Measurements from ENCODE around the gene C1orf116.
"Not testable (repeated sequence)": the region's sequence is repeated elsewhere in the genome, so short reads cannot be mapped to it uniquely, and the experiment has no call there.

C1orf116 gene

DNA sequence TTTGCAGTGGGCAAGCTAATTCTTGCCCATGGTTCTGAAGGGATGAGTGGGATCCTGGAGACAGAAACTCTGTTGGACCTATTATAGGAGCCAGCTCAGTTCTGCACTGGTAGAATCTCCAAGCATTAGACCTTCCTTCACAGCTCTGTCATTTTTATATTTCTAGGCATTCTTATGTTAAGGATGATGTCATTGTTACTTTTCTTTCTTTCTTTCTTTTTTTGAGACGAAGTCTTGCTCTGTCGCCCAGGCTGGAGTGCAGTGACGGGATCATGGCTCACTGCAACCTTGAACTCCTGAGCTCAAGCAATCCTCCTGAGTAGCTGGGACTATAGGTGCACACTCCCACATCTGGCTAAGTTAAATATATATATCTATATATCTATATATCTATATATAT, 28.0 kb upstream of the C1orf116 start:
- no peak for DNase-seq (ENCODE audit: insufficient read length, low spot score)
- no peak for FAIRE-seq

GRCh38 chr1:207059881-207060280, 27.3 kb upstream of the C1orf116 start:
- DNase-seq (ENCODE audit: insufficient read length, low spot score) = no peak
- no peak for FAIRE-seq

DNA sequence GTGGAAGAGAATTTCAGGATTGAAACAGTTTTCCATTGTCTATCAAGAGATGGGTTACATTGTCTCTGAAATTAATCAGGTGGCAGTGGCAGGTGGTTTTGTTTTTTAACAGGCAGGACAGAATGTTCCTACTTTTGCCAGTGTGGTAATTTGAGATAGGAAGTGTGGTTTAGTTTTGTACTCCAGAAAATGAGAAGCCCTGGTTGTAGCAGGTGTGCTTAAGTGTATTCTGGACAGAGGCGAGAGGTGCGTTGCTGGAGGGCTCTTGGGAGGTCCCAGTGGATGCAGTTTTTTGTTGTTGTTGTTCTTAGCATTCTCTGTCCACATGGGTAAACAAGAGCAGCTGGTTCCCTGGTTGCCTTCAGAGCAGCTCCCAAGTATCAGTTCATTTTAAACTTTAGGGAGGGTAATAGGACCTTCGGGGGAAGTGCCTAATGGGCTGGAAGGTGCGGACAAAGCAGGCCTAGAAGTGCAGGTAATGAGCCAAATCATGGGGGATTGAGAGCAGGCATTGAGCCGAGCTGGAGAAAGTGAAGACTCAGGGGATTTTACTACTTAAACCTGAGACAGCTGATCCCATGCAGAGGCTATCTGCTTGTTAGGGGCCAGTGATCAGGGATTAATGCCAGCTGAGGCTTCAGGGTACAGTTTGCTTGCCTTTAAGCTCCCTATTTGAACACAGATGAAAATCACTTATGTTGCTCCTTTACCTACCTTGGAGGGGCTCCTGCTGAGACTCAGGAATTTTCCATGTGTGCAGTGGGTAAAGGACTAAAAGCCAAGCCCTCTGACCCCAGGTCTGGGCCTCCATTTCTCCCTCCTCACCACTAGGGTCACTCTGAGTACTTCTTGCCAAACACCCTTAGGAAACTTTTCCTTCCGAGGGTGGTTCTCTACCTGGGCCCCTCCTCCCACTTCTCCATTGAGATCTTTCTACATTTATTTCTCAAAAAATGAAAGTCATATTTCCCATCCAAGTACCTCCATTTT, 26.6 kb upstream of the C1orf116 start:
- no peak for DNase-seq (ENCODE audit: insufficient read length, low spot score)
- FAIRE-seq = no peak

DNA sequence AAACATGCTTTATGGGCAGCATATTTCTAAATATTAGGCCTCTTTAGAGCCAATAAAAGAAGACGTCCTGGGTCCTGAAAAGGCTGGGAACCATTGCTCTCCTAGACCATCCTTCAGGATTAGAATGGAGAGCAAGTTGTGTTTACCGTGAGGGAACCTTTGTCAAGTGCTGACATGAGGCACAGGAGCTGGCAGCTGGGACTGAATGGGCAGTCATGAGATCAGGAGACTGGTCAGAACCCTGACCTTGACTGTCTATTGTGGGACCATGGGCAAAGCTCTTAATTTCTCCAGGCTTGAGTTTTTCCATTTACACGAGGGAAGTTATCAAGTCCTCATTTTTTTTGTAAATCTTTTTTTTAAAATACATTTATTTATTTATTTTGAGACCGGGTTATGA, 25.7 kb upstream of the C1orf116 start:
- no peak for DNase-seq (ENCODE audit: insufficient read length, low spot score)
- FAIRE-seq = no peak

DNA sequence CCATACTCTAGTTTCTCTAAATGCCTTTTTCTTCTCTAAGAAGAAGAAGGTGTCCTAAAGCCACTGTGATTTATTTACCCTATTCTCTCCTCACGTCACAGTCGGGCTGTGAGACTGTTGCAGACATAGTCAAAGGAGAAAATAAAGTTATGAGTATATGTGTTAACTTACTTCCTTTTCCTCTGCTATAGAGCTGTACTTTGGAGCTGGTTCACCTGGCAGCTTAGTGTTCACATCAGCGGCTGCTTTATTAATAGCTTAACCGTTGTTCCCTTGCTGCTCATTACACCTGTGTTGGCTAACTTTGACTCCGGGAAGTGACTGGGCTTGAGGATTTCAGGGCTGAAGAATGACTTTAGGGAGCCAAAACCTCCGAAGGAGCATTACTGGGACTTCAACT, 24.1 kb upstream of the C1orf116 start:
- FAIRE-seq (no peak), DNase-seq (ENCODE audit: insufficient read length, low spot score) (no peak)

DNA sequence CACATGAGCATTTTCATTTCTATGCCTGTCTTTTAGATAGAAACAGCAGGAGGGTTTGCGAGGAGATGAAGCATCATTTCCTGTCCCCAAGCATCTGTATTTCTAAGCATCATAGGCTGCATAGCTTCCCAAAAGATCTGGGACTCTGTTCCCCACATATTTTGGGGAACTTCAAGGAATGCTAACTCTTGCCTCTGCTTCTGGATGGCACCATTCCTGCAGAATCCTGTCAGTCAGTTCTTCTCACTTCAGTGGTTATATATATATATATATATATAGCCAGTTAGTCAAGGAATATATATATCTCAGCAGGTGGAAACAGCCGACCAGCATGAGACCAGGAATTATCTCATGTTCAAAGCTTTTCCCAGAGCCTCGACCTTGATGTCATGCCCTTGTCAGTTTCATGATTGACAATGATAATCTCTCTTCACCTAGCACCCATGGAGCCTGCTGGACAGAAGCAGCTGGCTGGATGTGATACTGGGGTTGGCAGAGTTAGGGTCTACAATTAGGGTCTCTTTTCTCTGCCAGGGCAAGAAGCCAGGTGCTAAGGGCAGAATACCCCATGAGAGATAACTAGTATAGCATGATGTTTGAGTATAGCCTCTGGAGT, 22.9 kb upstream of the C1orf116 start:
- FAIRE-seq = no peak
- DNase-seq (ENCODE audit: insufficient read length, low spot score) = no peak

GRCh38 chr1:207054491-207054890, 21.9 kb upstream of the C1orf116 start:
- FAIRE-seq (no peak), DNase-seq (ENCODE audit: insufficient read length, low spot score) (no peak)

DNA sequence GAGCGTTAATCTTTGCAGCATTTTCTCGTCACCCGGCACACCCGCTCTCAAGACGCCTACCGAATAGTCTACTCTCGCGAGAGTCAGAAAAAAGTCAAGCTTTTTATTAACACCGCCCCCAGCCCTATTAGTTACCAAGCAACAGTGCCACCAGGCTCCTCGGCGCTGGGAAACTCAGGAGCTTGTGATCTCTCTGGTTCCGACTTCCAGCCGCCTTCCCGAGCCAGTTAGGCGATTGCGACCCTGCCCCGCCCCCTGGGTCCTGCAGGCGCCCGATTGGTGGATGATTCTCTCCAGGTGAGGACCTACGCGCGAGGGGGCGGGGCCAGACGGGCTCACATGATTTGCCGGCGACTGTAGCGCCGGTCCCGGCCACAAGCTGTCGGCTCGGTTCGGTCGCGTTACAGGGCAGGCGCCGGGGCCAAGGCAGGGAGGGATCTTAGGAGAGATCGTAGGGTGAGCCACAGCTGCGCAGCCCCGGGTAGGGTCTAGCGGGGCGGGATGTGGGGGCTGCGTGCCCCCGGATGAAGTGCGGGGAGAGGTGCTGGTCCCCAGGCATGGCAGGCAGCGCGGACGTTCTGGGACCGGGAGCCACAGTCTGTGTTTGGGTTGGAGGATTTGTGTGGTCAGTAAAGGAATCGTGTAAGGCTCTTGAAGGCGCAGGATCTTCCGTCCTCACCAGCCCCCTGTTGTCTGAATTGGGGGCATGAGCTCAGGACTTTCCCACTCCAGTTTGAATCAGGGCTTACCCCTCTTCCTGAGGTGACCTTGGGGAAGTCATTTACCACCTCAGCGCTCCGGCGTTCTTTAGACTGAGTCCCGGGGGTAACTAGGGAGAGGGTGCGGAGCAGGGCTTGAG, 20.6 kb upstream of the C1orf116 start, which contains the start of gene PFKFB2:
Gene PFKFB2, plus strand, starts transcription at position 365 of the 859 bp plus-strand sequence. CDS start 1,443 bp downstream, outside the sequence.
- FAIRE-seq (no peak), DNase-seq (ENCODE audit: insufficient read length, low spot score) (peak; percentile 94)

DNA sequence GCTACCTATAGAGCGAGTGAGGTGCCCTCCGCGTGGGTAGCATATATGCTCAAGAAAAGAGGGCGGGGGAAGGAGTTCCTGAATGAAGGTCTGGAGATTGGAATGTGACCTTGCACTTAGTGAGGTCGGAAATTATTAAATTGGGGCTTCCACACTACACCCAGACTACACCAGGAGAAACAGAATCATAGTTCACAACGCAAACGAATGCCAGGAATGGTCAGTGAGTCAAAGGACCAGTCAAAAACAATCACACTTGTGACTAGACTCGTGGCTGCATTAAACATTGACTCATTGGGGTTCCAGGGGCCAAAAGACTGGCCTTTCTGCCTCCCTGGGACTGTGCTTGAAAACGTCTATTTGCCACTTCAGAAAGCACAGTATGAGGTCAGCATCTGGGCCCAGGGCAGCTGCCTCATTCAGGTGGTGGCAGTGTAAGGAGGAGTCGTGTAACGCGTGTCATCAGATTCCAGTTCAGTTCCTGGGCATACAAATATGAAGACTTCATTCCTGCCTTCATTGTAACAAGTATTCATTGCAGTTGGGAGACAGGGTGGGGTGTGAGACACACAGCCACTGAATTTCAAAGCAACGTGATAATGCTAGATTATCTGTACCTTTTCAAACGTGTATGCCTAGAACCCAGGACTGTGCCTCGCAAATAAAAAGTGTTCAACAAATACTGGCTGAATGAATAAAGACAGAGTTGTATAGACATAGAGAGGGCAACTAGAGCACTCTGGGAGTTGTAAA, 18.8 kb upstream of the C1orf116 start, which contains the start of gene YOD1:
Gene YOD1, minus strand, starts transcription at position 18 of the 753 bp plus-strand sequence. CDS start 178 bp downstream, outside the sequence.
- peak; percentile 10 for DNase-seq (ENCODE audit: insufficient read length, low spot score)
- no peak for FAIRE-seq

DNA sequence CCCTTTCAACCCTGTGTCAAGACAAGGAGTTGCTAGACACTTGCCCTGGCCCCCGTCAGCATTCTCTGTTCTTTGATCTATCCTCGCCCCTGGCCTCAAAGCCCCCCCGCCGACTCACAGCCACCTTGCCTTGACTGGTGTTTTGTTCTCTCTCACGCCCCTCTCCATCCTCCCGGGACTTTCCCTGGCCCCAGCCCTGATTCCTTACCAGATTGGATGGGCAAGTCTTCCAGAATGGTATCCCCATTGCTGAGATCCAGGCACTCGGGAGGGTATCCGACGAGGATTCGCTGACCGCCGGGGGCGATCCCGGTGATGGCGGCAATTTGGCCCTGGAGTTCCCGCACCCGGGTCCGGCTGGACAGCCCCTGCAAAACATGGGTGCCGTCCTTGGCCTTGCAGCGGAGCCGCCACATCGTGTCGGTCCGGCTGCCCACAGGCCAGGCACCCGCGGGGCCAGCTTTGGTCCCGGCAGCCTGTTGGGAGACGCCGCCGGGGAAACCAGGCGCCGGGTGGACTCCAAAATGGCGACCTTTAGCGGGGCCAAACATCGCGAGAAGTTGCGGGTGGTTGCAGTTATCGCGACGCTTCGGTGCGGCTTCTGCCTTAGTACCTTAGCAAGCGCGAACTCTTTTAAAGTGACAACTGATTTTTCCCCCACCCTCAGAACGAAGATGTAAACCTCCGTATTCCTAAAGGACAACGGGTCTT, 18.1 kb upstream of the C1orf116 start:
- DNase-seq (ENCODE audit: insufficient read length, low spot score) (peak; percentile 85), FAIRE-seq (no peak)

- FAIRE-seq = no peak
- no peak for DNase-seq (ENCODE audit: insufficient read length, low spot score)
Measured at GRCh38 chr1:207049974-207050391, 17.4 kb upstream of the C1orf116 start.

GRCh38 chr1:207049514-207049913, 17.0 kb upstream of the C1orf116 start:
- DNase-seq (ENCODE audit: insufficient read length, low spot score) = no peak
- no peak for FAIRE-seq

GRCh38 chr1:207049054-207049453, 16.5 kb upstream of the C1orf116 start:
- no peak for DNase-seq (ENCODE audit: insufficient read length, low spot score)
- no peak for FAIRE-seq

DNA sequence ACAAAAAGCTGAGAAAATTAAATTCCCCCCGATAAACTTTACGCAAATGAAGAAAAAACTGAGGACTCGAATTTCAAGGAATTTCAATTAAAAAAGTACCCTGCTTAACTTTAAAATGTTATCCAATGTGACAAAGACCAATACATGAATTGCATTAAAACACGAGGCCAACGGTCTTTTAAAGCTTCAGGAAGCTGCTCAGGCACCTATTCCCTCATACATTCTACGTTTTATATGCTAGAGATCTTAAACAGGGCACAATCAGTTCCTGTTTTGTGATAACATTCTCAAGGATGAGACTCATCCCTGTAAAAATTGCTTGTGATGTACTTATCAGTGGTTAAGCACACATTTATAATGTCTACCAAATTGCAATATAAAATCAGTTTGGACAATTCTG, 15.5 kb upstream of the C1orf116 start:
- no peak for FAIRE-seq
- DNase-seq (ENCODE audit: insufficient read length, low spot score) = no peak

- no peak for DNase-seq (ENCODE audit: insufficient read length, low spot score)
- FAIRE-seq = no peak
Measured at GRCh38 chr1:207047505-207047904, 14.9 kb upstream of the C1orf116 start.

GRCh38 chr1:207045453-207045852, 12.9 kb upstream of the C1orf116 start:
- FAIRE-seq (no peak), DNase-seq (ENCODE audit: insufficient read length, low spot score) (no peak)

- not testable (repeated sequence) for DNase-seq (ENCODE audit: insufficient read length, low spot score); FAIRE-seq
Measured at GRCh38 chr1:207041397-207041796, 8.8 kb upstream of the C1orf116 start.

GRCh38 chr1:207040181-207040533, 7.6 kb upstream of the C1orf116 start:
- FAIRE-seq = no peak
- no peak for DNase-seq (ENCODE audit: insufficient read length, low spot score)

GRCh38 chr1:207039380-207040180, 7.0 kb upstream of the C1orf116 start:
- DNase-seq (ENCODE audit: insufficient read length, low spot score) (no peak), FAIRE-seq (no peak)

All from HTR-8/SVneo (cell line).